ENCODE results near the gene PTPRS.
"Not testable (repeated sequence)": the region's sequence is repeated elsewhere in the genome, so short reads cannot be mapped to it uniquely, and the experiment has no call there.

Gene PTPRS

DNA sequence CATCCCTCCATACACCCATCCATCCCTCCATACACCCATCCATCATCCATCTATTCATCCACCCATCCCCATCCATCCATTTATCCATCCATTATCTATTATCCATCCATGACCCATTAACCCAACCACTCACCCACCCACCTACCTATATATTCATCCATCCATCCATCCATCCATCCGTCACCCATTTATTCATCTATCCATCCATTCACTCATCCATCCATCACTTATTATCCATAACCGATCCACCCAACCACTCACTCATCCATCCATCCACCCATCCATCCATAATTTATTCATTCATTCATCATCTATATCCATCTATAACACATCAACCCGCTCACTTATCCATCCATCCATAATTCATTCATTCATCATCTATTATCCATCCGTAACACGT is 28.7 kb upstream of the PTPRS start:
- H3K4me3 ChIP-seq (IDR thresholded peaks at IDR 0.05; ENCODE audit: insufficient read depth, low read depth, low read length) = no peak overlapping the region
- no peaks in the 10 kb centered on the region for H4K20me1 ChIP-seq (ENCODE audit: insufficient read depth)
- no peaks in the 10 kb centered on the region for H3K79me2 ChIP-seq (ENCODE audit: insufficient read depth, low read depth)
- H2AFZ ChIP-seq (ENCODE audit: low read depth) = no peak overlapping the region
- H3K27me3 ChIP-seq (ENCODE audit: insufficient read depth, low read depth) = no peaks in the 10 kb centered on the region; the same call in 1 of the 2 replicates
- no peak overlapping the region for H3K9ac ChIP-seq
- H3K4me2 ChIP-seq = no peak overlapping the region
- no peaks in the 10 kb centered on the region for H3K4me1 ChIP-seq (ENCODE audit: low read depth, poor library complexity, severe bottlenecking)
- H3K36me3 ChIP-seq (ENCODE audit: insufficient read depth) = no peaks in the 10 kb centered on the region
- TF ChIP-seq, protein P1, sequence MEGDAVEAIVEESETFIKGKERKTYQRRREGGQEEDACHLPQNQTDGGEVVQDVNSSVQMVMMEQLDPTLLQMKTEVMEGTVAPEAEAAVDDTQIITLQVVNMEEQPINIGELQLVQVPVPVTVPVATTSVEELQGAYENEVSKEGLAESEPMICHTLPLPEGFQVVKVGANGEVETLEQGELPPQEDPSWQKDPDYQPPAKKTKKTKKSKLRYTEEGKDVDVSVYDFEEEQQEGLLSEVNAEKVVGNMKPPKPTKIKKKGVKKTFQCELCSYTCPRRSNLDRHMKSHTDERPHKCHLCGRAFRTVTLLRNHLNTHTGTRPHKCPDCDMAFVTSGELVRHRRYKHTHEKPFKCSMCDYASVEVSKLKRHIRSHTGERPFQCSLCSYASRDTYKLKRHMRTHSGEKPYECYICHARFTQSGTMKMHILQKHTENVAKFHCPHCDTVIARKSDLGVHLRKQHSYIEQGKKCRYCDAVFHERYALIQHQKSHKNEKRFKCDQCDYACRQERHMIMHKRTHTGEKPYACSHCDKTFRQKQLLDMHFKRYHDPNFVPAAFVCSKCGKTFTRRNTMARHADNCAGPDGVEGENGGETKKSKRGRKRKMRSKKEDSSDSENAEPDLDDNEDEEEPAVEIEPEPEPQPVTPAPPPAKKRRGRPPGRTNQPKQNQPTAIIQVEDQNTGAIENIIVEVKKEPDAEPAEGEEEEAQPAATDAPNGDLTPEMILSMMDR (conservative IDR thresholded peaks at IDR 0.05; ENCODE audit: low read depth, low read length) = no peak
- no peak overlapping the region for H3K27ac ChIP-seq

DNA sequence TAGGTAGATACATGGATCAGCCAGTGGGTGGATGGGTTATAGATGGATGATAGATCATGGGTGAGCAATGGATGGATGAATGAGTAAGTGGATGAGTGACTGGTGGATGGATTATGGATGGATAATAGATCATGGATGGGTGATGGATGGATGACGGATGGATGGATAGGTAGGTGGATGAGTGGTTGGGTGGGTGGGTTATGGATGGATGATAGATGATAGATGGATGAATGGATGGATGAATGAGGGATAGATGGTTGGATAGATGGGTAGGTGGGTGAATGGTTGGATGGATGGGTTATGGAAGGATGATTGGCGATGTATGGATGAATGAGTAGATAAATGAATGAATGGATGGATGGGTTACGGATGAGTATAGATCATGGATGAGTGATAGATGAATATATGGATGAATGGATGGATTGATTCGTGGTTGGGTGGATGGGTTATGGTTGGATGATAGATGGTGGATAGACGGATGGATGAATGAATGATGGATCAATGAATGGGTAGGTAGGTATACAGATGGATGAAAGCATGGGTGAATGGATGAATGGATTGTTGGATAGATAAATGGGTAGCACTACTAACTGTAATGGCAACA is 27.0 kb upstream of the PTPRS start:
- no peaks in the 10 kb centered on the region for H3K79me2 ChIP-seq (ENCODE audit: insufficient read depth, low read depth)
- H3K4me2 ChIP-seq = no peak overlapping the region
- H4K20me1 ChIP-seq (ENCODE audit: insufficient read depth) = no peaks in the 10 kb centered on the region
- no peak overlapping the region for H3K27ac ChIP-seq
- H3K4me3 ChIP-seq (IDR thresholded peaks at IDR 0.05; ENCODE audit: insufficient read depth, low read depth, low read length) = no peak overlapping the region
- TF ChIP-seq, protein P1 (conservative IDR thresholded peaks at IDR 0.05; ENCODE audit: low read depth, low read length) = no peak
- no peaks in the 10 kb centered on the region for H3K36me3 ChIP-seq (ENCODE audit: insufficient read depth)
- no peaks in the 10 kb centered on the region for H3K4me1 ChIP-seq (ENCODE audit: low read depth, poor library complexity, severe bottlenecking)
- H3K9ac ChIP-seq = no peak overlapping the region
- H2AFZ ChIP-seq (ENCODE audit: low read depth) = no peak overlapping the region
- peaks cover 3% of the 10 kb centered on the region; the same call in 1 of the 2 replicates for H3K27me3 ChIP-seq (ENCODE audit: insufficient read depth, low read depth)

- Histone ChIP-seq H4K20me1 (ENCODE audit: insufficient read depth) (no peaks in the 10 kb centered on the region), H3K27ac (no peak overlapping the region), H2AFZ (ENCODE audit: low read depth) (no peak overlapping the region), H3K9ac (no peak overlapping the region), H3K4me2 (no peak overlapping the region), H3K27me3 (ENCODE audit: insufficient read depth, low read depth) (peaks cover 8% of the 10 kb centered on the region), H3K36me3 (ENCODE audit: insufficient read depth) (no peaks in the 10 kb centered on the region), H3K4me1 (ENCODE audit: low read depth, poor library complexity, severe bottlenecking) (no peaks in the 10 kb centered on the region), H3K79me2 (ENCODE audit: insufficient read depth, low read depth) (no peaks in the 10 kb centered on the region), H3K4me3 (IDR thresholded peaks at IDR 0.05; ENCODE audit: insufficient read depth, low read depth, low read length) (no peak overlapping the region)
- TF ChIP-seq, protein P1 (conservative IDR thresholded peaks at IDR 0.05; ENCODE audit: low read depth, low read length) = no peak
Measured at GRCh38 chr19:5365905-5366304, 25.3 kb upstream of the PTPRS start.

- Histone ChIP-seq H3K4me1 (ENCODE audit: low read depth, poor library complexity, severe bottlenecking) (no peaks in the 10 kb centered on the region), H3K4me3 (IDR thresholded peaks at IDR 0.05; ENCODE audit: insufficient read depth, low read depth, low read length) (no peak overlapping the region), H4K20me1 (ENCODE audit: insufficient read depth) (no peaks in the 10 kb centered on the region), H2AFZ (ENCODE audit: low read depth) (no peak overlapping the region), H3K27me3 (ENCODE audit: insufficient read depth, low read depth) (peaks cover 8% of the 10 kb centered on the region), H3K4me2 (no peak overlapping the region), H3K36me3 (ENCODE audit: insufficient read depth) (no peaks in the 10 kb centered on the region), H3K27ac (no peak overlapping the region), H3K79me2 (ENCODE audit: insufficient read depth, low read depth) (no peaks in the 10 kb centered on the region), H3K9ac (no peak overlapping the region)
- TF ChIP-seq, protein P1 (conservative IDR thresholded peaks at IDR 0.05; ENCODE audit: low read depth, low read length) = no peak
Measured at GRCh38 chr19:5364674-5365073, 24.1 kb upstream of the PTPRS start.

- not testable (repeated sequence) for H3K4me2 ChIP-seq; H3K9ac ChIP-seq; H3K79me2 ChIP-seq (ENCODE audit: insufficient read depth, low read depth); H4K20me1 ChIP-seq (ENCODE audit: insufficient read depth); H3K36me3 ChIP-seq (ENCODE audit: insufficient read depth); H3K4me1 ChIP-seq (ENCODE audit: low read depth, poor library complexity, severe bottlenecking); H2AFZ ChIP-seq (ENCODE audit: low read depth); H3K27ac ChIP-seq; H3K4me3 ChIP-seq (IDR thresholded peaks at IDR 0.05; ENCODE audit: insufficient read depth, low read depth, low read length)
- peaks cover 13% of the 10 kb centered on the region for H3K27me3 ChIP-seq (ENCODE audit: insufficient read depth, low read depth)
Measured at GRCh38 chr19:5361839-5362238, 21.2 kb upstream of the PTPRS start.
